Activated naive CD8-positive, alpha-beta T cell treated with anti-CD3 and anti-CD28 coated beads, Interleukin-2, amount 50 U/mL, for 24 hours (primary cell): ENCODE measurements around the gene CALR.
"Not testable (repeated sequence)": the region's sequence is repeated elsewhere in the genome, so short reads cannot be mapped to it uniquely, and the experiment has no call there.

ENCODE experiments used
- ATAC-seq: fragments of 150-1000 bp; cut with Tn5 transposase; one replicate; pipeline ENCODE4 v1.10.0; 2021
- DNase-seq: peaks from one replicate; pipeline ENCODE4 v3.0.0; 2021
- H3K27ac Mint-ChIP-seq: one replicate; pipeline ENCODE4 v1.8.0; 2021; ENCODE audit warnings: mild to moderate bottlenecking, mixed read lengths
- H3K27me3 Mint-ChIP-seq: one replicate; pipeline ENCODE4 v1.8.0; 2021; ENCODE audit warnings: mixed read lengths
- H3K36me3 Mint-ChIP-seq: one replicate; pipeline ENCODE4 v1.8.0; 2021; ENCODE audit warnings: low read depth, mixed read lengths
- H3K4me1 Mint-ChIP-seq: one replicate; pipeline ENCODE4 v1.8.0; 2021; ENCODE audit warnings: mixed read lengths
- H3K4me3 Mint-ChIP-seq: one replicate; pipeline ENCODE4 v1.8.0; 2021; ENCODE audit warnings: mild to moderate bottlenecking, moderate library complexity, mixed read lengths
- H3K9me3 Mint-ChIP-seq: one replicate; pipeline ENCODE4 v1.8.0; 2021; ENCODE audit warnings: mixed read lengths

Gene CALR

GRCh38 chr19:12974301-12975220, 36.2 kb downstream of the CALR start:
- ATAC-seq (no peak), DNase-seq (no peak)
- H3K36me3 Mint-ChIP-seq: no peaks in the 10 kb centered on the region
- peaks cover 8% of the 10 kb centered on the region for H3K4me1 Mint-ChIP-seq
- peaks cover 16% of the 10 kb centered on the region for H3K27me3 Mint-ChIP-seq
- H3K4me3 Mint-ChIP-seq: no peak overlapping the region
- no peaks in the 10 kb centered on the region for H3K9me3 Mint-ChIP-seq
- no peak overlapping the region for H3K27ac Mint-ChIP-seq

GRCh38 chr19:12975221-12975741, 36.9 kb downstream of the CALR start:
- H3K27ac Mint-ChIP-seq: no peak overlapping the region
- H3K9me3 Mint-ChIP-seq: no peaks in the 10 kb centered on the region
- no peak overlapping the region for H3K4me3 Mint-ChIP-seq
- no peaks in the 10 kb centered on the region for H3K36me3 Mint-ChIP-seq
- ATAC-seq (no peak), DNase-seq (no peak)
- H3K27me3 Mint-ChIP-seq: peaks cover 16% of the 10 kb centered on the region
- peaks cover 4% of the 10 kb centered on the region for H3K4me1 Mint-ChIP-seq

GRCh38 chr19:12976109-12976508, 37.7 kb downstream of the CALR start:
- not testable (repeated sequence) for DNase-seq, H3K4me1 Mint-ChIP-seq, H3K27ac Mint-ChIP-seq, H3K9me3 Mint-ChIP-seq, ATAC-seq, H3K4me3 Mint-ChIP-seq, H3K36me3 Mint-ChIP-seq
- peaks cover 16% of the 10 kb centered on the region for H3K27me3 Mint-ChIP-seq

- Mint-ChIP-seq H3K27me3 (peaks cover 16% of the 10 kb centered on the region), H3K36me3 (no peaks in the 10 kb centered on the region), H3K4me3 (no peak overlapping the region), H3K27ac (no peak overlapping the region), H3K9me3 (no peaks in the 10 kb centered on the region), H3K4me1 (peaks cover 2% of the 10 kb centered on the region)
- ATAC-seq (no peak), DNase-seq (no peak)
Measured at GRCh38 chr19:12979974-12980373, 41.6 kb downstream of the CALR start.

- H3K36me3 Mint-ChIP-seq: no peaks in the 10 kb centered on the region
- no peaks in the 10 kb centered on the region for H3K9me3 Mint-ChIP-seq
- peaks cover 2% of the 10 kb centered on the region for H3K4me1 Mint-ChIP-seq
- ATAC-seq (no peak), DNase-seq (no peak)
- no peak overlapping the region for H3K27ac Mint-ChIP-seq
- H3K27me3 Mint-ChIP-seq: peaks cover 10% of the 10 kb centered on the region
- H3K4me3 Mint-ChIP-seq: no peak overlapping the region
Measured at GRCh38 chr19:12982648-12983047, 44.2 kb downstream of the CALR start.

GRCh38 chr19:12983091-12983490, 44.7 kb downstream of the CALR start:
- H3K36me3 Mint-ChIP-seq: no peaks in the 10 kb centered on the region
- H3K4me1 Mint-ChIP-seq: no peaks in the 10 kb centered on the region
- DNase-seq (no peak), ATAC-seq (no peak)
- H3K27me3 Mint-ChIP-seq: peaks cover 7% of the 10 kb centered on the region
- H3K4me3 Mint-ChIP-seq: no peak overlapping the region
- no peak overlapping the region for H3K27ac Mint-ChIP-seq
- H3K9me3 Mint-ChIP-seq: no peaks in the 10 kb centered on the region

- no peak overlapping the region for H3K4me3 Mint-ChIP-seq
- H3K9me3 Mint-ChIP-seq: no peaks in the 10 kb centered on the region
- no peak overlapping the region for H3K27ac Mint-ChIP-seq
- DNase-seq (peak; percentile 87), ATAC-seq (peak; percentile 79)
- H3K27me3 Mint-ChIP-seq: peaks cover 5% of the 10 kb centered on the region
- no peaks in the 10 kb centered on the region for H3K4me1 Mint-ChIP-seq
- no peaks in the 10 kb centered on the region for H3K36me3 Mint-ChIP-seq
Measured at GRCh38 chr19:12983542-12984142, 45.2 kb downstream of the CALR start.

- peaks cover 1% of the 10 kb centered on the region for H3K27me3 Mint-ChIP-seq
- no peak for DNase-seq
- H3K4me3 Mint-ChIP-seq: no peak overlapping the region
- H3K9me3 Mint-ChIP-seq: no peaks in the 10 kb centered on the region
- H3K36me3 Mint-ChIP-seq: no peaks in the 10 kb centered on the region
- H3K4me1 Mint-ChIP-seq: no peaks in the 10 kb centered on the region
- H3K27ac Mint-ChIP-seq: no peak overlapping the region
- ATAC-seq: no peak
Measured at GRCh38 chr19:12984143-12984627, 45.8 kb downstream of the CALR start.

GRCh38 chr19:12984683-12985048, 46.3 kb downstream of the CALR start:
- H3K27me3 Mint-ChIP-seq: peaks cover 1% of the 10 kb centered on the region
- DNase-seq (no peak), ATAC-seq (no peak)
- H3K36me3 Mint-ChIP-seq: no peaks in the 10 kb centered on the region
- no peak overlapping the region for H3K27ac Mint-ChIP-seq
- H3K4me1 Mint-ChIP-seq: no peaks in the 10 kb centered on the region
- no peaks in the 10 kb centered on the region for H3K9me3 Mint-ChIP-seq
- H3K4me3 Mint-ChIP-seq: no peak overlapping the region

GRCh38 chr19:12985049-12985776, 46.8 kb downstream of the CALR start:
- Mint-ChIP-seq H3K4me1 (no peaks in the 10 kb centered on the region), H3K27me3 (peaks cover 1% of the 10 kb centered on the region), H3K36me3 (no peaks in the 10 kb centered on the region), H3K4me3 (no peak overlapping the region), H3K9me3 (no peaks in the 10 kb centered on the region), H3K27ac (no peak overlapping the region)
- ATAC-seq (peak; percentile 6), DNase-seq (no peak)

GRCh38 chr19:12986726-12987125, 48.3 kb downstream of the CALR start:
- H3K4me1 Mint-ChIP-seq: no peaks in the 10 kb centered on the region
- H3K27ac Mint-ChIP-seq: no peak overlapping the region
- DNase-seq: no peak
- ATAC-seq: no peak
- H3K9me3 Mint-ChIP-seq: no peaks in the 10 kb centered on the region
- no peaks in the 10 kb centered on the region for H3K36me3 Mint-ChIP-seq
- peaks cover 4% of the 10 kb centered on the region for H3K27me3 Mint-ChIP-seq
- no peak overlapping the region for H3K4me3 Mint-ChIP-seq

GRCh38 chr19:12987190-12987589, 48.8 kb downstream of the CALR start:
- DNase-seq (no peak), ATAC-seq (no peak)
- H3K27ac Mint-ChIP-seq: no peak overlapping the region
- H3K4me3 Mint-ChIP-seq: no peak overlapping the region
- H3K9me3 Mint-ChIP-seq: no peaks in the 10 kb centered on the region
- peaks cover 4% of the 10 kb centered on the region for H3K27me3 Mint-ChIP-seq
- no peaks in the 10 kb centered on the region for H3K36me3 Mint-ChIP-seq
- no peaks in the 10 kb centered on the region for H3K4me1 Mint-ChIP-seq

GRCh38 chr19:12987781-12988180, 49.4 kb downstream of the CALR start:
- DNase-seq (no peak), ATAC-seq (no peak)
- Mint-ChIP-seq H3K4me1 (no peaks in the 10 kb centered on the region), H3K27me3 (peaks cover 4% of the 10 kb centered on the region), H3K9me3 (no peaks in the 10 kb centered on the region), H3K36me3 (no peaks in the 10 kb centered on the region), H3K27ac (no peak overlapping the region), H3K4me3 (no peak overlapping the region)

GRCh38 chr19:12990431-12990830, 52.0 kb downstream of the CALR start:
- H3K27ac Mint-ChIP-seq: no peak overlapping the region
- H3K4me1 Mint-ChIP-seq: peaks cover 6% of the 10 kb centered on the region
- no peaks in the 10 kb centered on the region for H3K9me3 Mint-ChIP-seq
- peaks cover 11% of the 10 kb centered on the region for H3K27me3 Mint-ChIP-seq
- ATAC-seq: no peak
- no peaks in the 10 kb centered on the region for H3K36me3 Mint-ChIP-seq
- DNase-seq: no peak
- no peak overlapping the region for H3K4me3 Mint-ChIP-seq
